H1 (cell line): ENCODE results near the gene STX16. TPM values are rescaled to one million over a fixed set of nuclear protein-coding genes. Genes with fewer than 3 reads are reported as not detected.

Experiments used
- CTCF ChIA-PET: fragments of 300-600 bp; sonication (Branson Sonifier 250); formaldehyde crosslinking; loops from one replicate; lab custom pipeline; 2021; ENCODE audit not compliant: partially characterized antibody; lab: Charles Lee
- POLR2A ChIA-PET: fragments of 300-600 bp; sonication (Branson Sonifier 250); formaldehyde crosslinking; loops from one replicate; lab custom pipeline; 2021; ENCODE audit warnings: inconsistent platforms; ENCODE audit not compliant: partially characterized antibody; lab: Charles Lee
- DNase-seq, 2 experiments: peaks; one replicate each; pipeline versions ENCODE4 v3.0.0 to v3.0.0-alpha.2; 2010 to 2022; ENCODE audit warnings: low spot score in 2 of 2, low read depth in 1 of 2, mixed read lengths in 1 of 2
- FAIRE-seq: peaks from 2 replicates; lab custom pipeline; 2011; peaks lifted over from hg19 to GRCh38; lab: Jason Lieb, UNC
- H2AFZ ChIP-seq: 2 replicates; pipeline ENCODE4 v1.8.1; 2012; ENCODE audit warnings: low read length, inconsistent platforms
- H2AK5ac ChIP-seq: 2 replicates; pipeline ENCODE4 v1.6.1; 2013; ENCODE audit warnings: low read depth, low read length
- H2BK120ac ChIP-seq: replicated peaks from 2 replicates; pipeline ENCODE3; 2013; ENCODE audit warnings: low read depth, low read length, inconsistent platforms
- H2BK12ac ChIP-seq: 2 replicates; pipeline ENCODE4 v1.6.1; 2013; ENCODE audit warnings: low read depth, low read length
- H2BK15ac ChIP-seq: 2 replicates; pipeline ENCODE4 v1.6.1; 2013; ENCODE audit warnings: low read length
- H2BK20ac ChIP-seq: 2 replicates; pipeline ENCODE4 v1.6.1; 2013; ENCODE audit warnings: low read length
- H2BK5ac ChIP-seq: 2 replicates; pipeline ENCODE4 v1.6.1; 2013; ENCODE audit warnings: low read depth, low read length
- H3K14ac ChIP-seq: 2 replicates; pipeline ENCODE4 v1.6.1; 2013; ENCODE audit warnings: inconsistent platforms; ENCODE audit not compliant: insufficient read length
- H3K18ac ChIP-seq: 2 replicates; pipeline ENCODE4 v1.6.1; 2013; ENCODE audit warnings: low read length; ENCODE audit errors: extremely low read depth
- H3K23ac ChIP-seq: 2 replicates; pipeline ENCODE4 v1.6.1; 2013; ENCODE audit warnings: inconsistent platforms; ENCODE audit not compliant: insufficient read length
- H3K23me2 ChIP-seq: 2 replicates; pipeline ENCODE4 v1.6.1; 2013; ENCODE audit warnings: low read depth, low read length
- H3K27ac ChIP-seq: 2 replicates; pipeline ENCODE4 v1.6.1; 2011; ENCODE audit warnings: low read depth, low read length, inconsistent platforms
- H3K27me3 ChIP-seq, 4 experiments: replicated peaks in 1 of 4; 1 replicate in 1 of 4; 2 replicates in 3 of 4; pipeline versions ENCODE4 v1.6.1 to v1.8.1; 2011 to 2013; ENCODE audit warnings: low read length in 3 of 4, mild to moderate bottlenecking in 3 of 4, inconsistent platforms in 2 of 4, mixed read lengths in 2 of 4, moderate library complexity in 1 of 4; ENCODE audit not compliant: control insufficient read depth in 3 of 4, insufficient read depth in 3 of 4; ENCODE audit errors: extremely low read depth in 1 of 4
- H3K36me3 ChIP-seq, 4 experiments: 2 replicates each; pipeline versions ENCODE4 v1.6.1 to v1.8.1; 2011 to 2013; ENCODE audit warnings: mild to moderate bottlenecking in 4 of 4, low read length in 3 of 4, moderate library complexity in 2 of 4, control low read depth in 1 of 4, inconsistent platforms in 1 of 4; ENCODE audit not compliant: insufficient read depth in 4 of 4, control insufficient read depth in 2 of 4
- H3K4ac ChIP-seq: replicated peaks from 2 replicates; pipeline ENCODE3; 2013; ENCODE audit warnings: low read length, low read depth, mixed read lengths, inconsistent platforms; ENCODE audit not compliant: insufficient read length
- H3K4me1 ChIP-seq, 4 experiments: replicated peaks in 1 of 4; 1 replicate in 1 of 4; 2 replicates in 3 of 4; pipeline versions ENCODE4 v1.6.1 to v1.8.1; 2011 to 2013; ENCODE audit warnings: low read length in 3 of 4, inconsistent platforms in 2 of 4, mixed read lengths in 1 of 4; ENCODE audit not compliant: insufficient read depth in 4 of 4, control insufficient read depth in 3 of 4
- H3K4me2 ChIP-seq, 2 experiments: 2 replicates each; pipeline versions ENCODE4 v1.6.1 to v1.8.1; 2011 to 2013; ENCODE audit warnings: low read depth in 2 of 2, low read length in 2 of 2, control low read depth in 1 of 2, inconsistent platforms in 1 of 2, mild to moderate bottlenecking in 1 of 2; ENCODE audit not compliant: insufficient read depth in 1 of 2
- H3K4me3 ChIP-seq, 4 experiments: fragments of 200-600, 300-600 bp in 1 of 4; sonication (generic), shearing (Covaris generic), sonication (Bioruptor Twin) in 1 of 4; 2 replicates each; pipeline versions ENCODE4 v1.5.1 to v1.8.1; 2011 to 2016; ENCODE audit warnings: low read length in 4 of 4, low read depth in 3 of 4, control low read depth in 2 of 4, inconsistent platforms in 2 of 4, mild to moderate bottlenecking in 2 of 4, mixed read lengths in 1 of 4, moderate library complexity in 1 of 4; ENCODE audit not compliant: insufficient read depth in 2 of 4; ENCODE audit errors: extremely low read depth in 1 of 4
- H3K56ac ChIP-seq: replicated peaks from 2 replicates; pipeline ENCODE3; 2013; ENCODE audit warnings: low read depth, mild to moderate bottlenecking, mixed read lengths, low read length, inconsistent platforms; ENCODE audit not compliant: insufficient read length
- H3K79me1 ChIP-seq: 2 replicates; pipeline ENCODE4 v1.6.1; 2013; ENCODE audit warnings: low read depth, low read length, control low read depth
- H3K79me2 ChIP-seq, 2 experiments: 2 replicates each; pipeline versions ENCODE4 v1.6.1 to v1.8.1; 2012 to 2013; ENCODE audit warnings: low read length in 2 of 2, mild to moderate bottlenecking in 2 of 2, inconsistent platforms in 1 of 2; ENCODE audit not compliant: insufficient read depth in 2 of 2, control insufficient read depth in 1 of 2
- H3K9ac ChIP-seq, 4 experiments: replicated peaks in 1 of 4; 1 replicate in 1 of 4; 2 replicates in 3 of 4; pipeline versions ENCODE4 v1.6.1 to v1.8.1; 2011 to 2013; ENCODE audit warnings: low read depth in 3 of 4, low read length in 3 of 4, control low read depth in 2 of 4, mild to moderate bottlenecking in 2 of 4, moderate library complexity in 2 of 4, inconsistent platforms in 1 of 4; ENCODE audit errors: extremely low read depth in 1 of 4
- H3K9me3 ChIP-seq, 2 experiments: 2 replicates each; pipeline versions ENCODE4 v1.6.1 to v1.8.1; 2012 to 2013; ENCODE audit warnings: mild to moderate bottlenecking in 2 of 2, moderate library complexity in 2 of 2, control low read depth in 1 of 2, inconsistent platforms in 1 of 2, low read depth in 1 of 2, low read length in 1 of 2, mixed read lengths in 1 of 2; ENCODE audit not compliant: insufficient read depth in 2 of 2
- H4K20me1 ChIP-seq, 2 experiments: replicated peaks in 1 of 2; 2 replicates each; pipeline versions ENCODE3 to v1.8.1; 2011 to 2013; ENCODE audit warnings: inconsistent platforms in 2 of 2, low read length in 2 of 2, mild to moderate bottlenecking in 1 of 2; ENCODE audit not compliant: insufficient read depth in 2 of 2, control insufficient read depth in 1 of 2
- H4K5ac ChIP-seq: 2 replicates; pipeline ENCODE4 v1.6.1; 2013; ENCODE audit warnings: low read length, low read depth, mixed read lengths, inconsistent platforms; ENCODE audit not compliant: insufficient read length
- H4K8ac ChIP-seq: 2 replicates; pipeline ENCODE4 v1.8.0; 2013; ENCODE audit warnings: mild to moderate bottlenecking, moderate library complexity, low read length, inconsistent platforms; ENCODE audit not compliant: insufficient read depth; ENCODE audit errors: extremely low read depth
- H4K91ac ChIP-seq: replicated peaks from 2 replicates; pipeline ENCODE3; 2013; ENCODE audit warnings: low read length, mixed read lengths, inconsistent platforms; ENCODE audit not compliant: insufficient read length
- BACH1 ChIP-seq: IDR thresholded peaks from 2 replicates; pipeline ENCODE4 v1.6.1; 2012; ENCODE audit warnings: low read length, improper control_type of control experiment
- CBX5 ChIP-seq: fragments of 300-800, 300-1000 bp; sonication (generic); IDR thresholded peaks from 2 replicates; pipeline ENCODE4 v1.7.1; 2016; ENCODE audit warnings: antibody characterized with exemption, low read length, low read depth
- CHD2 ChIP-seq: IDR thresholded peaks from 2 replicates; pipeline ENCODE4 v1.6.1; 2012; ENCODE audit warnings: low read length, improper control_type of control experiment
- EGR1 ChIP-seq: IDR thresholded peaks from 2 replicates; pipeline ENCODE4 v1.6.1; 2011; ENCODE audit warnings: low read depth, low read length, borderline replicate concordance
- GABPA ChIP-seq: IDR thresholded peaks from 2 replicates; pipeline ENCODE4 v1.6.1; 2011; ENCODE audit warnings: mild to moderate bottlenecking, low read length, moderate library complexity, borderline replicate concordance; ENCODE audit not compliant: insufficient read depth
- JUN ChIP-seq: IDR thresholded peaks from 2 replicates; pipeline ENCODE4 v1.6.1; 2011; ENCODE audit warnings: low read depth, mild to moderate bottlenecking, improper control_type of control experiment, low read length
- SIRT6 ChIP-seq: IDR thresholded peaks from one replicate; pipeline ENCODE4 v1.7.1; 2012; ENCODE audit warnings: low read length, inconsistent platforms
- WGBS, 2 experiments: shearing (Covaris generic) in 1 of 2; methylation state at CpG; one replicate each; pipeline versions ENCODE4 v1.1.6 to v1.1.7; 2013 to 2015; ENCODE audit warnings: low lambda C conversion rate in 2 of 2, mixed read lengths in 2 of 2, inconsistent platforms in 1 of 2, low coverage in 1 of 2, missing lambda C conversion rate in 1 of 2; ENCODE audit not compliant: insufficient replicate concordance in 2 of 2, insufficient coverage in 1 of 2, insufficient read length in 1 of 2; ENCODE audit errors: extremely low coverage in 1 of 2, missing lambda C conversion rate in 1 of 2; 5-methylcytosine and 5-hydroxymethylcytosine counted together
- polyA plus RNA-seq, 7 experiments: library from polyadenylated mRNA; depleted of rRNA in 3 of 7; stranded (reverse) in 5 of 7; unstranded in 2 of 7; fragments of >200 nt in 5 of 7; fragments of 200-250 nt in 2 of 7; gene quantifications; 1 replicate in 5 of 7; 2 replicates in 1 of 7; 4 replicates in 1 of 7; pipeline versions ENCODE4 v1.2.1 to v1.2.3, GENCODE V29; 2011 to 2013; ENCODE audit warnings: missing spikeins in 2 of 7, mixed read lengths in 2 of 7
- total RNA-seq: library from RNA; stranded (reverse); fragmentation: NEBNext Ultra II Directional; extraction: Animal tissue kit (Norgen Biotek cat#: 25700); gene quantifications from 2 replicates; pipeline ENCODE4 v1.2.1, GENCODE V29; 2021

Gene STX16
- total and polyA plus RNA-seq, 2 of the 8 experiments (the other 6 are each of a cell fraction or from before 2014, with no cell fraction given): 45.2 to 61.6 TPM

DNA sequence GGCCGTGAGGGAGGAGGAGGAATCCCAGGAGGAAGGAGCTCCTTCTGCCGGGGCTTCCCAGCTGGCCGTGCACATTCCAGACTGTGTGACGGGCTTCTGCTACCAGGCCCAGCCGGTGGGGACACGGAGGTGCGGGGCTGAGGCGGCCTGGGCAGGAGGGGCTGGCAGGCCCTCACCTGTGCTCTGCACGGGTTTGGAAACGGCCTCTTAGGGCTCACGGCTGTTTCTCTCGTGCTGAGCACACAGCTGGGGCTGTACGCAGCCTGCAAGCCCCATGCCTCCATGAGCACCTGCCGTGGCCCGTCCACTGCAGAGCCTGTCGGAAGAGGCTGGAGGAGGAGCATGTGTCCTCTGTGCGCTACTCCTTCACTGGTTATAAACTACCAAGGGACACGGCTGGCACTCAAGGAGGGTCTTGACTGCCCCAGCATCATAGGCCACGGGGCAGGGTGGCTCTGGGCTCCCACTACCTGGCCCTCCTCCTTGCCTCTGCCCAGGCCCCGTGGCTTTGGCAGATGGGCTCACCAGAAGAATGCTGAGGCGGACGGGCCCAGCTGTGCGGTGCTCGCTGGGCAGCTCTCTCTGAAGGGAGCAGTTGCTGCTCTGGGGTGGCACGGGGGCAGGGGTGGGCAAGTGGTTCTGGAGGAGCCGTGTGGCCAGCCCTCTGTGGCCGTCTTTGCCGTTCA lies 57.3 kb downstream of the STX16 start:
- Histone ChIP-seq H3K27me3 (no peaks in the 10 kb centered on the region), H2BK15ac (no peak overlapping the region), H2AK5ac (no peak overlapping the region), H2BK12ac (no peak overlapping the region), H4K8ac (no peak overlapping the region), H2BK20ac (no peak overlapping the region), H3K23ac (no peak overlapping the region), H2BK5ac (peak overlapping the region; percentile 28; the same call in 1 of the 2 replicates), H3K79me2 (no peaks in the 10 kb centered on the region), H3K4me3 (no peak overlapping the region), H2AFZ (no peak overlapping the region), H4K5ac (no peak overlapping the region), H3K27ac (no peak overlapping the region), H3K36me3 (peaks cover 7 to 18% (median 8%) of the 10 kb centered on the region in 4 experiments; a peak in 7 of 8 replicates), H4K20me1 (peaks cover 0 to 2% of the 10 kb centered on the region in 2 experiments), H3K4me1 (no peaks in the 10 kb centered on the region), H3K9ac (no peak overlapping the region), H2BK120ac (no peak overlapping the region), H3K56ac (no peak overlapping the region), H4K91ac (no peak overlapping the region), H3K23me2 (no peaks in the 10 kb centered on the region), H3K14ac (no peak overlapping the region), H3K4me2 (no peak overlapping the region), H3K4ac (no peak overlapping the region), H3K79me1 (no peaks in the 10 kb centered on the region), H3K9me3 (peaks cover 0 to 3% of the 10 kb centered on the region in 2 experiments; a peak in 1 of 4 replicates), H3K18ac (no peak overlapping the region)
- no peak for FAIRE-seq
- no peak for TF ChIP-seq CBX5
- TF ChIP-seq JUN: no peak
- no peak for TF ChIP-seq SIRT6
- no peak for TF ChIP-seq GABPA
- no peak for TF ChIP-seq BACH1
- no peak for TF ChIP-seq EGR1
- TF ChIP-seq CHD2: no peak
- ChIA-PET CTCF (interaction anchor here (0.7 to 1.4 kb wide), 3 partner anchors 14 to 113 kb away, joined by 3 to 5 read pairs (median 4); no protein-coding TSS in a partner anchor), POLR2A (interaction anchor here (0.6 to 16.8 kb wide), 8 partner anchors 7 to 133 kb away, joined by 3 to 188 read pairs (median 3); partner anchors contain the start of gene NPEPL1)
- WGBS, 2 experiments: 95% methylated on average over 28 of the region's 28 CpGs; no CpG with 5 or more reads in 1 of the 2 experiments
- DNase-seq: peak in 1 of 2 experiments; percentile 43
